GM21360 (cell line): ENCODE results near the gene PPCDC.
"Not testable (repeated sequence)": the region's sequence is repeated elsewhere in the genome, so short reads cannot be mapped to it uniquely, and the experiment has no call there.

Experiments used
- ATAC-seq: cut with Tn5 transposase; IDR thresholded peaks from one replicate; pipeline ENCODE4 v1.9.1; 2021; ENCODE audit warnings: mild to moderate bottlenecking, moderate library complexity; ENCODE audit not compliant: unreplicated experiment

Gene PPCDC

DNA sequence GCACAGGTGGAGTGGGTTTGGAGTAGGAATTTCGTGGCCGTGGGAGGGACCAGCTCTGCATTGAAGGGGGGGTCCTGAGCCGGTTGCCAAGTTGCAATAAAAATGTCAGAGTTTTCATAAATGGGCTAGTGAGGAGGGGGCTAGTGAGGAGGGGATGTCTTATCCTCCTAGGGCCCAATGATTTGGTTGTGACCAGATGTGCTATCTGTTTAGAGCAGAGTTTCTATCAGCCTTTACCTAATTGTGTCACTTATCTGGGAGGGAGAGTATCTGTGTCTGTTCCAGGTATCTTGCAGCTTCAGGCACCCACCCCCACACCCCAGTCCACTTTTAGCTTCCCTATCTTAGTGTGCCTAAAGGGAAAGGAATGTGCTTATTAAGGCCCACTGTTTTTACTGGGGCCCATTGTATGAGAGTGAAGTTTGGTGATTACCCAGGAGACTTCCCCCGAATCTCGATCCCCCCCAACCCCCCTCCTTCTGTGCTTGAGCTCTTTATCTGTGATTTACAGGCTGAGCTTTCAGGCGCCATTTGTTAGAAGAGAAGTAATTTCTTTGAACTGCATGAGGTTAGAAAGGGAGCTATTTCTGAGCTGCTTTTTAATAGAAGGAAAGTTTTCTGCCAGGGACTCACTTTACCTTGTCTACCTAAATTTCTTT, 42.6 kb downstream of the PPCDC start:
- no peak for ATAC-seq

DNA sequence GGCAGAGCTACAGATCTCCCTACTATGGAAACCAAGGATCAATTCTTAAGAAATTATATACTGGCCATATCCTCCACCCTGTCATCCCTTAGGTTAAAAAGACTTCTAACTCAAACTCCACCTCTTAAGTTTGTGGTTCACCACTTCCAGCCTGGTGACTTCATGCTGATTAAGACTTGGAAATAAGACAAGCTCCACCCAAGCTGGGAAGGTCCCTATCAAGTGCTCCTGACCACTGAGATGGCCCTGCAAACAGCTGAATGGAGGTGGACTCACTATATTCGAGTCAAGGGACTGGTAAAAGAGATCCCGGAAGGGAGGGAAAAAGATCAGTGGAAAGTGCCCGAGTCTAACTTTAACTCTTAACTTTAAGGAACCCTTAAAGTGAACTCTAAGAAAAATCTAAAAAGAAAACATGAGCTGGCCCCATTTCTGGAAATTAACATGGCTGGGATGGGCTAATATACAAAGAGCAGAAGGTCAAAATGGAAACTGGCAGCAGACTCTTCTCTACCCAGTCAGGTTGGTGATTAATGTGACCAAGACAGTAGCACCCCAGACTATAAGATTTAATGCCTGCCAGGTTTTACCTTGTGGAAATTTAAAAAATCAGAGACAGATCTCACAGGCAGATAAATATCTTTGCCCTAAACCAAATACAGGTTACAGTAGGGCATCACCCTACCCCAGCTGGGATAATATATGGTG, 43.9 kb downstream of the PPCDC start:
- ATAC-seq = no peak

DNA sequence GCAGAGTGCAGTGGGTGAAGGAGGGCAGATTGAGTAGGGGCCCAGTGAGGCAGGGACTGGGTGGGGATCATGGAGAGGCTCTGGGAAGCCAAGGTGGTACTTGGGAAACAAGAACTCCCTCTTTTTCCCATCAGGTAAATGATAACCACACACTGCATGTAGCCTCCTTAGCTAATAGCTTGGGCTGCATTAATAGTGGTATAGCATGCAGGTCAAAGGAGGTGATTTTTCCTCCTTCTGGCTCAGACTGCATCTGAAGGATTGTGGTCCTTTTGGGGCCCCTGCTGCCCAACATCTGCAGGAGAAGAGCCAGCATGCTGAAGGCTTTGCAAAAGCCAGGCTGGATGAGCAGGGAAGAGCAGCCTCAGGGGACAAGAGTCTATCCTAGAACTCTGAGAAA, 45.4 kb downstream of the PPCDC start:
- no peak for ATAC-seq

DNA sequence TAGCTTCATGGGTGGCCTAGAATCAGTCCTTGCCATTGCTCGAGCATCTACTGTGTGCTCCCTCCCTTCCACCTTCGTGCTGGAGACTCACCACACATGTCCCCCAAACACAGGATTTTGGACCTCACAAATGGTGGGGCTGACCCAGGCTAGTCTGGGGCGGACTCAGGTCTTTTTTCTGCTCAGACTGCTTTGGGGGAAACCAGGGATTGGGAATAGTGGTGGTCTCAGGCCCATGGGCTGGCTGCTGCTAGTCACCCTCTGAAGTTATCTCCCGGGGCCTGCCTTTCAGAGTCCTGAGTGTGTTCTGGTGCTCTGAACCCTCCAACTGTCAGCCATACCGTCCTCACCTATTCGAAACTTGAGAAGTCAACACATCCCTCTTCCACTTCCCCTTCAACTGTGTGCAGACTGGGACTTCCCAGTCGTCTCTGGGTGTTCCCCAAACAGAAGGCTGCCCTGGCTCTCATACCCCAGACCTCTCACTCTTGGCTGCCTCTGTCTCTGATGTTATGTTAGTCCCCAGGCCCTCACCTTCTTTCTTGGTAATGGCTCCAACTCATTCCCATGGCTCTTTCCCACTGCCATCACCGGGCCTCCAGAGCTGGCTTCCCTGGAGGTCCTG, 46.0 kb downstream of the PPCDC start:
- ATAC-seq = peak; percentile 80

DNA sequence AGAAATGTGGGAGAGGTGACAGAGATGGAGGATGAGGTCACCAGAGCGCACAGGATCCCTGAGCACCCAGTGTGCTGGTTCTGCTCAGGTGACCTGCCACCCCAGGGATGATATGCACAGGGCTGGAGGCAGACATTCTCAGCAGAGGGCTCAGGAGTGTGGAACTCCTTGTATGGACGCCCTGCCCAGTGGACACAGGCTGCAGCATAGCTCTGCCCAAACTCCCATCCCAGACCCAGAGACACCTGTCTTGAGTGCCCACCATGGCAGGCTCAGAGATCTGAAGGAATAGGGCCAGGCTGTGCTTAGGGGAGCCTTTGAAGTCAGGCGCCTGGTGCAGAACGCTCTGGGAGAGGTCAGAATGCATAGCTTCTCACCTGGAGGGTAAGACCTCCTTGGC, 47.3 kb downstream of the PPCDC start:
- no peak for ATAC-seq

DNA sequence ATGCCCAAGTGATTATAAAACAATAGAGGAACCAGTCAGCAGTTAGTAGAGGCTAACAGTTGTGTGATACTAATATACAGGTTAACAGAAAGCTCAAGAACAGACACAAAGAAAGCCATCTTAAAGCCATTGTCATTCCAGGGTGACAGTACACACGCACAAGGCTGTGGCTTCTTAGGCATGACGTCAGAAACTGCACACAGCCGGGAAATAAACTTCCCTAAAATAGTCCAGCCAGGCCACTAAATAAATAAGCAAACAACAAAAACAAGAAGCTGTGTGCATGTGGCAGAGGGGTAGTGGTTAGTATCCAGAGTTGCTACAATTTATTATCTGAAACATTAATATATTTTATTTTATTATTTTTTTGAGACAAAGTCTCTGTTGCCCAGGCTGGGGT, 49.8 kb downstream of the PPCDC start:
- ATAC-seq = no peak

DNA sequence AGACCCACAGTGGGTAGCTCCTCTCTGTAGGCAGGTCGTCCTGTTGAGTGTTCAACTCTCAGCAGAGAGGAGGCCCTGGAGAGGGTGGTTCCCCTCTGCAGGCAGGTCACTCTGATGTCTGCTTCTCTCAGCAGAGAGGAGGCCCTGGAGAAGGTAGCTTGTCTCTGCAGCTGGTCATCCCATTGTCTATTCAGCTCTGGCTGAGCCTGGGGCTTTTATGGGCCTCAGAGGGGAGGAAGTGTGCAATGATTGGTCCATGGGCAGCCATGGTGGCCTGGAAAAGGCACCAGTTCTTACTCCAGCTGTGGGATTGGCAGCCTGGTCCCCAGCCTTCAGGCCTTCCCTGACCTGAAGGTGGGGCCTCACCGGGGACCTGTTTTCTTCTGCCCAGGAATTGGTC, 52.9 kb downstream of the PPCDC start:
- ATAC-seq = no peak

DNA sequence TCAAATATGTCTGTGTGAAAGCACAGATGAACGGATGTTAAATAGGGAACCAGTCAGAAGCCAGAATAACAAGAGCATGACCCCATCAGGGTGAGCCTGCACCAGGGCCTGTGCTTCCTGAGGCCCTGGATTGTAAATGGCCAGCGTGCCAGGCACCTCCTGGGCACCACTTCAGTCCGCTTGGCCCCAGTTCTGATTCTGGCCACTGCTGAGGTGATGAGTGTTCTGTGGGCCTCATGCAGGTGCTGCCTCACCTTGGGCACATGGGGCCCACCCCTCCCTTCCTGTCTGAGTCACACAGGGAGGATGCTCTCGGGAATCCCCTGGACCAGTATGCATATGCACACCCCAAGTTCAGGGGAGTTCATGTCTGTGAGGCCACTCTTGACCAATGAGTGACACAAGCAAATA, 54.2 kb downstream of the PPCDC start:
- ATAC-seq = not testable (repeated sequence)

DNA sequence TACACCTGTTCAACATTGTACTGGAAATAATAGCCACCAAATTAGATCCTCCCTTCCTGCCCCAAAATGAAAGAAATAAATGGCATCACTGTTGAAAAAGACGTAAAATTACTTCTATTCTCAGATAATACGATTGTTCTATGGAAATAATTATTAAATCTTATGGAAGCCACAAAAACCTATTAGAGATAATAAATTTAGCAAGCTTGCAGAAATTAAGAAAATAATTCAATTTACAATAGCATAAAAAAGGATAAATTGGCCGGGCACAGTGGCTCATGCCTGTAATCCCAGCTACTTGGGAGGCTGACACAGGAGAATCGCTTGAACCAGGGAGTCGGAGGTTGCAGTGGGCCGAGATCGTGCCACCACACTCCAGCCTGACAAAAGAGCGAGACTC, 57.8 kb downstream of the PPCDC start:
- ATAC-seq = no peak

DNA sequence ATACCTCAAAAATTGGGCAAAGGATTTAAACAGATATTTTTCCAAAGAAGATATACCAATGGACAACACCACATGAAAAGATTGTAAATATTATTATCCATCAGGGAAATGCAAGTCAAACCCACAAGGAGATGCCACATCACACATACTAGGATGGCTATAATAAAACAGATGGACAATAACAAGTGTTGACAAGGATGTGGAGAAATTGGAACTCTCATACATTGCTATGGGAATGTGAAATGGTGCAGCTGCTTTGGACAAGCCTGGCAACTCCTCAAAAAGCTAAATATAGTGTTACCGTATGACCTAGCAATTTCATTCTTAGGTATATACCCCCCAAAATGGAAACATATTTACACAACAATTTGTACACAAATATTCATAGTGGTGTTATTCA, 59.3 kb downstream of the PPCDC start:
- no peak for ATAC-seq

DNA sequence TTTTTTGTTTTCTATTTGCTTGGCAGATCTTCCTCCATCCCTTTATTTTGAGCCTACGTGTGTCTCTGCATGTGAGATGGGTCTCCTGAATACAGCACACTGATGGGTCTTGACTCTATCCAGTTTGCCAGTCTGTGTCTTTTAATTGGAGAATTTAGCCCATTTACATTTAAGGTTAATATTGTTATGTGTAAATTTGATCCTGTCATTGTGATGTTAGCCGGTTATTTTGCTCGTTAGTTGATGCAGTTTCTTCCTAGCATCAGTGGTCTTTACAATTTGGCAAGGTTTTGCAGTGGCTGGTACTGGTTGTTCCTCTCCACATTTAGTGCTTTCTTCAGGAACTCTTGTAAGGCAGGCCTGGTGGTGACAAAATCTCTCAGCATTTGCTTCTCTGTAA, 62.3 kb downstream of the PPCDC start:
- not testable (repeated sequence) for ATAC-seq

DNA sequence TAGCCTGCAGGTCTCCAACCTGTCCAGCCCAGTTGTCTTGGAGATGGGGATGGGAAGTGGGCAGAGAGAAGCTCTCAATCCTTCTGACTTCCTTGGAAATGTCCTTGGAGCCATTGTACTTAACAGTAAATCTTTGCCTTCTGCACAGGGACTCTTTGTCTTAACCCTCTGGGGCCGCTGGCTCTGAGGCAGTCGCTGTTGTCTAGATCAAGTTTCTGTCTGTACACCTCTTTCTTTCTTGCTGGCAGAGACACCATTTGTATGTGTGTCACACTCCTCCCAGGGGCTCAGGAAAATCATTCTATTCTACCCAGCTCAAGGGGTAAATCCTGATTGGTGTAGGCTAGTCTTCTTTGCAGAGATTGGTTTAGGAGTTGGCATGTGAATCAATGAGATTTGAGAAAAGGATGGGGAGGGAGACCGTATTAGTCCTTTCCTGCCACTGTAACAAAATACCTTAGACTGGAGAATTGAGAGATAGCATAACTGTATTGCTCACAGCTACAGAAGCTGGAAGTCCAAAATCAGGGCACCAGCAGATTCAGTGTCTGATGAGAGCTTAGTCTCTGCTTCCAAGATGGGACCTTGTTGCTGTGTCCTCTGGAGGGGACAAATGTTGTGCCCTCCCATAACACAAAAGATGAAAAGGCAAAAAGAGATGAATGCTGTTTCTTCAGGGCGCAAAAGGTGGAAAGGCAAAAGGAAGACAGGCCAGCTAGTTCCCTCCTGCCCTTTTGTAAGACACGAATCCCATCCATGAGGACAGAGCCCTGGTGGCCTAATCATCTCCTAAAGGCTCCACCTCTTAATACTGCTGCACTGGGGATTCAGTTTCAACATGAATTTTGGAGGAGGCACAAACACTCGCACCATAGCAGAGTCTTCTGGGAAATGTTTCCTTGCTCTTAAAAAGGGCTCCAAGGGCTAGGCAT, 66.3 kb downstream of the PPCDC start:
- ATAC-seq = no peak

DNA sequence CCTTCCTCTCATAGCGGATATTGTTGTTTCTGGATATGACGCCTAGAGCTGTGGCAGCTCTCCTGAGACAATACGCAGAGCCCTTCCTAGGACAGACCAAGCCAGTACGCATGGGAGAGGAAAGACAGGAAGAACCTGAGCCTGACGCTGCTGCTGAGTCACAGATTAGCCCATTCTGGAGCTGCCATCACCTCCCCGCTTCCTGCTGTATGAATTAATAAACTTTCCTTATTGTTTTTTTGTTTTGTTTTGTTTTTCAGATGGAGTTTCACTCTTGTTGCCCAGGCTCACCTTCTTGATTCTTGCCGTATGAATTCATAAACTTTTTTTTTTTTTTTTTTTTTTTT, 67.0 kb downstream of the PPCDC start:
- no peak for ATAC-seq

DNA sequence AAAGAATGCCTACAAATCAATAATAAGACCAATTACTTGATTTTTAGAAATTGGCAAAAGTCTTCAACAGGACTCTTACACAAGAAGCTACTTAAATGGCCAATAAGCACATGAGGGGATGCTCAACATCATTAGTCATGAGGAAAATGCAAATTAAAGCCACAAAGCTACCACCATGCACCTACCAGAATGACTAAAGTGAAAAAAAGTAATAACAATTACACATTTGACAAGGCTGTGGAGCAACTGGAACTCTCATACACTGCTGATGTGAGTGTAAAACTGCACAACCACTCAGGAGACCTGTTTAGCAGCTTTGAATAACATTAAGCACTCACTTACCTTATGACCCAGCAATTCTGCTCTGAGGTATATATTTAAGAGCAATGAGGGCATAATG, 68.4 kb downstream of the PPCDC start:
- ATAC-seq = no peak

DNA sequence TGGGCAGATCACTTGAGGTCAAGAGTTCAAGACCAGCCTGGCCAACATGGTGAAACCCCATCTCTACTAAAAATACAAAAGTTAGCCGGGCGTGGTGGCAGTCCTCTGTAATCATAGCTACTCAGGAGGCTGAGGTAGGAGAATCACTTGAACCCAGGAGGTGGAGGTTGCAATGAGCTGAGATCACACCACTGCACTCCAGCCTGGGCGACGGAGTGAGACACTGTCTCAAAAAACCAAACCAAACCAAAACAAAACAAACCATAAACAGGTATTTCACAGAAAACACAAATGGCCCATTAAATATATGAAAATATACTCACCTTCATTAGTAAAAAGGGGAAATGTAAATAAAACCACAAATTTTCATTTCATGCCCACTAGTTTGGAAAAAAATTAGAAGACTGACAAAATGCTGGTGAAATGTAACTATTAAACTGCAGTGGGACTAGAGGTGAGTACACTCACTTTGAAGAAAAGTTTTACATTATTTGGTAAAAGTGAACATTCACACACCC, 71.6 kb downstream of the PPCDC start:
- ATAC-seq = not testable (repeated sequence)

DNA sequence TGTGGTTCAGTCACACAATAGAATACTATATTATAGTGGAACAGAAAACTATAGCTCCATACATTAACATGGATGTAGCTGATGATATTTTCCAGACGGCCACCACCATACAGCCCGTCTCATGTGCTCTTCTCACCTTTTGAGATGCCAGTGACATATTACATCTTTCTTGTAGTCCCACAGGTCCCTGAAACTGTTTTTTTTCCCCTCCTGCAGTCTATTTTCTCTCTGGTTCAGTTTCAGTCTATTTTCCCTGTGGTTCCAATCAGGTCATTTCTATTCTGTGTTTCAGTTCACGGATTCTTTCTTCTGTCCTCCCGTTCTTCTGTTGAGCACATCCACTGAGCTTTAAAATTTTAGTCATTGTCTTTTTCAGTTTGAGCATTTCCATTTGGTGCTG, 72.2 kb downstream of the PPCDC start:
- no peak for ATAC-seq

DNA sequence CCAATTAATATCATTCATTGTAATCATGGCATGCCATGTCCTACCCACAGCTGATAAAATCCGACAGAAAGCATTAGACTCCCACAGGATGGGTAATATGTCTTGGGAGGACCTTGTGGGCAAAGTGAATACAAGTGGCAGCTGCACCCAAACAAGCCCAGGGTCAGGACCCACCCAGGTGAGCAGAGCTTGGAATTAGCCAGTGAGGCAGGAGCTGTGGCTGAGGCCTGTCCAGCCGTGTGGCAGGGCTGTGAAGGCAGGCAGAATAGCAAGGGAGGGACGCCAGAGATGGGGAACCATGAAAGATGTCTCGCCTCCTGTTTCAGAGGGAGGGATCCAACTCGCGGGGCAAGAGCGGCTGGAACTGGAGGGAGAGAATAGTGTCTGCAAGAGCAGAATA, 74.5 kb downstream of the PPCDC start:
- no peak for ATAC-seq

DNA sequence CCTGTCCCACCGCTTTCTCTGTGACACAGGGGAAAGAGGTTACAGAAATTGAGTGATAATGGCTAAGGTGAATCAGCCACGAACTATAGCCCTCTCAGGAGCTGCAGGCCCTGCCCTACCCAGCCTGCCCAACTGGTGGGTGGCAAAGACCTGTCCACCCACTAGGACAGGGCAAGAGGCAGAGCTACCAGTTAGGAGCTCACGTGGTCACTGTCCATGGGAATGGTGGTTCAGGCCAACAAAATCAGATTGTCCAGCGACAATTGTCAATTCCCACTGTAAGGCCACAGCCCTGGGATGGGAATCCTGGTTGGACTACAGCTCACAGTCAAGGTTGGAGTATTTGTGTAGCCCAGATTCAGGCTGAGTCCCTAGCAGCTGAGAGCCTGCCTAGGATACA, 75.0 kb downstream of the PPCDC start:
- ATAC-seq = no peak
